IMR-90 (cell line): ENCODE measurements around the gene RECK. TPM values are rescaled to one million over a fixed set of nuclear protein-coding genes. Genes with fewer than 3 reads are reported as not detected.

Source experiments
- ATAC-seq: fragments of 200-7000 bp; cut with Tn5 transposase; 2 replicates; pipeline ENCODE4 v1.9.1; 2020; ENCODE audit warnings: low read depth, mild to moderate bottlenecking, moderate library complexity
- BruUV-seq: library from RNA; stranded (reverse); fragments of 400-500 nt; replicated peaks from 2 replicates; lab custom pipeline; 2021; lab: Mats Ljungman, UMichigan
- CTCF ChIA-PET: fragments of 300-600 bp; formaldehyde crosslinking; extraction: SDS; loops from one replicate; lab custom pipeline; 2021; ENCODE audit warnings: antibody characterized with exemption; lab: Yijun Ruan, JAX
- POLR2A ChIA-PET: fragments of 300-600 bp; sonication (Branson Sonifier 250); formaldehyde crosslinking; loops from one replicate; lab custom pipeline; 2022; ENCODE audit warnings: antibody characterized with exemption; ENCODE audit not compliant: unreplicated experiment; lab: Charles Lee
- DNase-seq: peaks from one replicate; pipeline ENCODE4 v3.0.0; 2013
- H2AFZ ChIP-seq: replicated peaks from 2 replicates; pipeline ENCODE3; 2013; ENCODE audit warnings: low read length, mild to moderate bottlenecking; ENCODE audit not compliant: poor library complexity
- H2AK5ac ChIP-seq: 2 replicates; pipeline ENCODE4 v1.6.1; 2013; ENCODE audit warnings: low read depth, low read length, inconsistent platforms
- H2AK9ac ChIP-seq: replicated peaks from 2 replicates; pipeline ENCODE3; 2013; ENCODE audit warnings: mild to moderate bottlenecking, low read depth, low read length, moderate library complexity; ENCODE audit not compliant: poor library complexity
- H2BK120ac ChIP-seq: 2 replicates; pipeline ENCODE4 v1.6.1; 2013; ENCODE audit warnings: low read depth, low read length, inconsistent platforms
- H2BK15ac ChIP-seq: 3 replicates; pipeline ENCODE4 v1.6.1; 2013; ENCODE audit warnings: low read depth, low read length, inconsistent platforms
- H2BK20ac ChIP-seq: 2 replicates; pipeline ENCODE4 v1.6.1; 2013; ENCODE audit warnings: low read depth, mild to moderate bottlenecking, inconsistent platforms, low read length, moderate library complexity
- H2BK5ac ChIP-seq: 2 replicates; pipeline ENCODE4 v1.6.1; 2013; ENCODE audit warnings: mild to moderate bottlenecking, low read depth, low read length, inconsistent platforms; ENCODE audit not compliant: poor library complexity, severe bottlenecking
- H3K14ac ChIP-seq: replicated peaks from 2 replicates; pipeline ENCODE4 v1.6.1; 2013; ENCODE audit warnings: low read depth, low read length, inconsistent platforms
- H3K18ac ChIP-seq: 2 replicates; pipeline ENCODE4 v1.6.1; 2013; ENCODE audit warnings: low read depth, low read length, control low read depth
- H3K23ac ChIP-seq: 2 replicates; pipeline ENCODE4 v1.6.1; 2013; ENCODE audit warnings: low read depth, low read length, inconsistent platforms
- H3K27ac ChIP-seq: 2 replicates; pipeline ENCODE4 v1.5.1; 2013; ENCODE audit warnings: mild to moderate bottlenecking, control low read depth, low read length; ENCODE audit not compliant: insufficient read depth
- H3K27me3 ChIP-seq: 2 replicates; pipeline ENCODE4 v1.6.1; 2013; ENCODE audit warnings: low read length; ENCODE audit not compliant: control insufficient read depth, insufficient read depth
- H3K36me3 ChIP-seq: 2 replicates; pipeline ENCODE4 v1.6.1; 2013; ENCODE audit warnings: low read length, mixed read lengths; ENCODE audit not compliant: control insufficient read depth, insufficient read depth
- H3K4ac ChIP-seq: 2 replicates; pipeline ENCODE4 v1.6.1; 2013; ENCODE audit warnings: low read depth, low read length, inconsistent platforms
- H3K4me1 ChIP-seq: 2 replicates; pipeline ENCODE4 v1.6.1; 2013; ENCODE audit warnings: low read length, mixed read lengths; ENCODE audit not compliant: control insufficient read depth, insufficient read depth
- H3K4me2 ChIP-seq: 2 replicates; pipeline ENCODE4 v1.6.1; 2013; ENCODE audit warnings: low read depth, mild to moderate bottlenecking, control low read depth, low read length, moderate library complexity
- H3K4me3 ChIP-seq: 2 replicates; pipeline ENCODE4 v1.5.1; 2013; ENCODE audit warnings: low read depth, mild to moderate bottlenecking, control low read depth, low read length, moderate library complexity; ENCODE audit not compliant: insufficient read depth
- H3K56ac ChIP-seq: 2 replicates; pipeline ENCODE4 v1.6.1; 2013; ENCODE audit warnings: low read length, inconsistent platforms; ENCODE audit not compliant: insufficient read depth; ENCODE audit errors: extremely low read depth
- H3K79me1 ChIP-seq, 2 experiments: 2 replicates each; pipeline ENCODE4 v1.6.1; 2013; ENCODE audit warnings: low read length in 2 of 2, inconsistent platforms in 1 of 2, low read depth in 1 of 2
- H3K9ac ChIP-seq: 2 replicates; pipeline ENCODE4 v1.6.1; 2013; ENCODE audit warnings: low read depth, low read length, control low read depth
- H3K9me1 ChIP-seq: 2 replicates; pipeline ENCODE4 v1.6.1; 2013; ENCODE audit warnings: low read length, inconsistent platforms; ENCODE audit not compliant: insufficient read depth
- H3K9me3 ChIP-seq: 2 replicates; pipeline ENCODE4 v1.6.1; 2013; ENCODE audit warnings: low read length; ENCODE audit not compliant: control insufficient read depth, insufficient read depth
- H4K20me1 ChIP-seq: 2 replicates; pipeline ENCODE4 v1.6.1; 2013; ENCODE audit warnings: low read length, inconsistent platforms; ENCODE audit not compliant: insufficient read depth
- H4K5ac ChIP-seq: 2 replicates; pipeline ENCODE4 v1.6.1; 2013; ENCODE audit warnings: mild to moderate bottlenecking, low read depth, low read length, control low read depth
- H4K8ac ChIP-seq, 2 experiments: 2 replicates each; pipeline ENCODE4 v1.6.1; 2013; ENCODE audit warnings: low read depth in 2 of 2, low read length in 2 of 2, control low read depth in 1 of 2, inconsistent platforms in 1 of 2
- H4K91ac ChIP-seq: 2 replicates; pipeline ENCODE4 v1.6.1; 2013; ENCODE audit warnings: low read depth, low read length, inconsistent platforms; ENCODE audit not compliant: insufficient read depth
- BHLHE40 ChIP-seq: fragments of 150-350 bp; IDR thresholded peaks from 2 replicates; pipeline ENCODE4 v1.6.1; 2016; ENCODE audit warnings: mild to moderate bottlenecking, low read depth, low read length
- MXI1 ChIP-seq: IDR thresholded peaks from 2 replicates; pipeline ENCODE4 v1.6.1; 2012; ENCODE audit warnings: low read depth, mild to moderate bottlenecking, low read length, moderate library complexity, borderline replicate concordance
- USF2 ChIP-seq: fragments of 150-350 bp; IDR thresholded peaks from 2 replicates; pipeline ENCODE4 v1.6.1; 2017; ENCODE audit warnings: mild to moderate bottlenecking, antibody characterized with exemption, low read length, low read depth
- WGBS, 2 experiments: methylation state at CpG; one replicate each; pipeline versions ENCODE4 v1.1.5 to v1.1.7; 2013; ENCODE audit warnings: missing lambda C conversion rate in 2 of 2; ENCODE audit not compliant: insufficient read length in 1 of 2; ENCODE audit errors: extremely low coverage in 2 of 2; 5-methylcytosine and 5-hydroxymethylcytosine counted together
- dilution Hi-C: fragments of 300-500 bp; cut with HindIII; formaldehyde crosslinking; loops from one replicate; pipeline ENCODE4 v1.14.3; 2018; ENCODE audit warnings: low sequenced_read_pairs; ENCODE audit not compliant: unreplicated experiment
- in situ Hi-C: fragments of 300-500 bp; cut with MboI; formaldehyde crosslinking; loops from 3 replicates; pipeline ENCODE4 v1.14.3; 2019; ENCODE audit warnings: low sequenced_read_pairs, inconsistent platforms, mixed read lengths
- intact Hi-C: fragments of 100-400 bp; cut with micrococcal nuclease; formaldehyde crosslinking; loops from 2 replicates; pipeline ENCODE4 v1.10.0; 2022
- polyA plus RNA-seq, 3 experiments: library from polyadenylated mRNA; depleted of rRNA; stranded (reverse); fragments of >200 nt; gene quantifications; 2 replicates each; pipeline ENCODE4 v1.2.3, GENCODE V29; 2012; ENCODE audit warnings: low replicate concordance in 1 of 3
- total RNA-seq: library from RNA; depleted of rRNA; stranded (reverse); fragments of >200 nt; gene quantifications from 2 replicates; pipeline ENCODE4 v1.2.3, GENCODE V29; 2012

RECK gene
- total and polyA plus RNA-seq, 2 of the 4 experiments (the other 2 are of a cell fraction): 23.5 to 44.0 TPM

DNA sequence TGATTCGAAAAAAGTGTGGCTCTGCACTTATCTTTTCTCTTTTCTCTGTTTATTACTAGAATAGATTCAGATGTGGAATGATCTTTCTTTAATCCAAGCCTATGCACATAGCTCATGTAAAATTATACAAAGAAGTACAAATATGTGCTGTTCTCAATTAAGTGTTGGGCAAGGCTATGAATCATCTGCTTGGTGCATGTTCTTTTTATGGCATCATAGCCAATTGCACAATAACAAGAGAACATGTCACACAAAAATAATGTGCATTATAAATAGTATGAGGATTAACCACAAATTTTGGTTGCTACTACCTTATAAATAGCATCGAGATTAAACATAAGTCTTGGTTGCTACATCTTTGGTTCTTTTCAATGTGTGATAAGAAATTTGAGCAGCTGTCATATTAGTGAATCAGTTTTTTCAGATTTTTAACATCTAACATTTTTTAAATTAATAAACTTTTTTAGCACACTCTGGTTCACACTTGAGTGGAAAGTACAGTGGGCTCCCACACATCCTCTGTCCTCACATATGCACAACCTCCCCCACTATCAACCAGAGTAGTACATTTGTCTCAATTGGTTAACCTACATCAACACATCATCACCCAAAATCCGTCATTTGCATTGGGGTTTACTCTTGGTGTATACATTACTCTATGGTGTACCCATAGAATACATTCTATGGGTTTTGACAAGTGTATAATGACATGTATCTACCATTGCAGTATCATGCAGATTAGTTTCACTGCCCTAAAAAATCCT lies 6.8 kb upstream of the RECK start (continued):
- TF ChIP-seq USF2: no peak

- no peaks in the 10 kb centered on the region for H4K20me1 ChIP-seq
- WGBS, 2 experiments: no CpG with 5 or more reads among the region's 3 CpGs
- H3K18ac ChIP-seq: peak overlapping the region; percentile 80
- no peaks in the 10 kb centered on the region for H3K9me3 ChIP-seq
- no peak overlapping the region for H2BK15ac ChIP-seq
- H3K79me1 ChIP-seq: peaks cover 5 to 18% of the 10 kb centered on the region in 2 experiments; a peak in 3 of 4 replicates
- H3K27me3 ChIP-seq: no peaks in the 10 kb centered on the region
- H3K56ac ChIP-seq: no peak overlapping the region
- peak overlapping the region; percentile 55; the same call in 1 of the 2 replicates for H3K23ac ChIP-seq
- peaks cover 11% of the 10 kb centered on the region for H3K9me1 ChIP-seq
- peak overlapping the region; percentile 98 for H2BK5ac ChIP-seq
- H3K4me1 ChIP-seq: peaks cover 17% of the 10 kb centered on the region
- in situ Hi-C loops (no loop called here), intact Hi-C loops (no loop called here), dilution Hi-C loops (no loop called here)
- peak overlapping the region; percentile 61; the same call in 1 of the 2 replicates for H4K5ac ChIP-seq
- no peak overlapping the region for H3K9ac ChIP-seq
- TF ChIP-seq BHLHE40: no peak
- no peak for TF ChIP-seq MXI1
- peak overlapping the region; percentile 3 to 92 for H4K8ac ChIP-seq
- no peak overlapping the region for H3K27ac ChIP-seq
- DNase-seq (no peak), ATAC-seq (no peak)
- POLR2A ChIA-PET: interaction anchor here (0.5 kb wide), 1 partner anchor 68 kb away, joined by 5 read pairs; no protein-coding TSS in a partner anchor
- peak overlapping the region; percentile 92; the same call in 1 of the 2 replicates for H2BK20ac ChIP-seq
- H3K4me2 ChIP-seq: no peak overlapping the region
- peak overlapping the region; percentile 92; the same call in 1 of the 2 replicates for H3K4ac ChIP-seq
- peak overlapping the region; percentile 96 for H2BK120ac ChIP-seq
- H2AFZ ChIP-seq: no peak overlapping the region
- no peak overlapping the region for H4K91ac ChIP-seq
- peak overlapping the region; percentile 91; the same call in 1 of the 2 replicates for H3K14ac ChIP-seq
- H2AK9ac ChIP-seq: no peak overlapping the region
- CTCF ChIA-PET: no interaction called here
- no peaks in the 10 kb centered on the region for H3K36me3 ChIP-seq
- H2AK5ac ChIP-seq: no peak overlapping the region
- H3K4me3 ChIP-seq: no peak overlapping the region
- no TSS peak for BruUV-seq
Observed at GRCh38 chr9:36030871-36031270, 5.8 kb upstream of the RECK start.
